Lower leg skin (tissue), 3 donors: ENCODE data around the gene POLR2J2.
"Not testable (repeated sequence)": the region's sequence is repeated elsewhere in the genome, so short reads cannot be mapped to it uniquely, and the experiment has no call there.

Source experiments
- CTCF ChIP-seq, 3 donors: fragments of 450-650 bp; IDR thresholded peaks; one replicate each; pipeline ENCODE4 v1.5.1; 2016; ENCODE audit warnings: antibody characterized with exemption in 3 of 3, mild to moderate bottlenecking in 3 of 3, moderate library complexity in 2 of 3
- POLR2A ChIP-seq, 2 donors: fragments of 450-650 bp; IDR thresholded peaks; one replicate each; pipeline ENCODE4 v1.6.1; 2016 to 2017; ENCODE audit warnings: antibody characterized with exemption in 2 of 2, mild to moderate bottlenecking in 1 of 2, moderate library complexity in 1 of 2

- TF ChIP-seq CTCF, POLR2A (IDR thresholded peaks at IDR 0.05): not testable (repeated sequence)
Measured at GRCh38 chr7:102618122-102618521, 53.3 kb downstream of the POLR2J2 start.
